HEK293 (cell line): ENCODE data around the gene ATOH8.
A peak's percentile ranks its signal among the peaks of the same experiment; 100 is the strongest.

Experiments used
- CTCF ChIA-PET: fragments of 350-600 bp; formaldehyde crosslinking; extraction: SDS; loops from one replicate; lab custom pipeline; 2021; ENCODE audit warnings: antibody characterized with exemption; lab: Yijun Ruan, JAX
- POLR2A ChIA-PET: fragments of 300-600 bp; formaldehyde crosslinking; extraction: SDS; loops from one replicate; lab custom pipeline; 2020; ENCODE audit warnings: antibody characterized with exemption, inconsistent platforms; lab: Yijun Ruan, JAX
- H3K27ac ChIP-seq: fragments of 200-500 bp; sonication (Bioruptor generic); 2 replicates; pipeline ENCODE4 v1.5.1; 2014; ENCODE audit warnings: low read depth, low read length, control low read depth, inconsistent platforms; ENCODE audit errors: extremely low read depth
- H3K36me3 ChIP-seq, 2 experiments: fragments of 200-500 bp in 1 of 2; sonication (Bioruptor generic) in 1 of 2; 1 replicate in 1 of 2; 2 replicates in 1 of 2; pipeline ENCODE4 v1.5.1; 2014 to 2017; ENCODE audit warnings: inconsistent platforms in 2 of 2, low read length in 2 of 2; ENCODE audit not compliant: control insufficient read depth in 2 of 2, insufficient read depth in 1 of 2
- H3K4me1 ChIP-seq: fragments of 200-500 bp; sonication (Bioruptor generic); 2 replicates; pipeline ENCODE4 v1.5.1; 2014; ENCODE audit warnings: mild to moderate bottlenecking, low read length, inconsistent platforms; ENCODE audit not compliant: control insufficient read depth, insufficient read depth
- H3K4me3 ChIP-seq: 2 replicates; pipeline ENCODE4 v1.5.1; 2011; ENCODE audit warnings: low read depth, mild to moderate bottlenecking, control low read depth, low read length, moderate library complexity
- H3K9me3 ChIP-seq: fragments of 200-500 bp; sonication (Bioruptor generic); 2 replicates; pipeline ENCODE4 v1.5.1; 2014; ENCODE audit warnings: low read depth, low read length, inconsistent platforms; ENCODE audit not compliant: control insufficient read depth, insufficient read depth
- EGR2 ChIP-seq: fragments of 450-650 bp; formaldehyde crosslinking; IDR thresholded peaks from 2 replicates; pipeline ENCODE4 v1.5.1; 2016; ENCODE audit warnings: low read depth, missing biosample characterization, missing genetic modification characterization
- OSR2 ChIP-seq: fragments of 450-650 bp; formaldehyde crosslinking; IDR thresholded peaks from 2 replicates; pipeline ENCODE4 v1.5.1; 2016; ENCODE audit warnings: missing biosample characterization, missing genetic modification characterization
- PRDM1 ChIP-seq: fragments of 450-650 bp; formaldehyde crosslinking; IDR thresholded peaks from 2 replicates; pipeline ENCODE4; 2016; ENCODE audit warnings: missing biosample characterization, missing genetic modification characterization
- ZBTB8A ChIP-seq: fragments of 450-650 bp; formaldehyde crosslinking; IDR thresholded peaks from 2 replicates; pipeline ENCODE4 v1.5.1; 2016; ENCODE audit warnings: missing biosample characterization, missing genetic modification characterization
- ZFP69B ChIP-seq: fragments of 450-650 bp; formaldehyde crosslinking; IDR thresholded peaks from 2 replicates; pipeline ENCODE4 v1.5.1; 2016; ENCODE audit warnings: missing biosample characterization, missing genetic modification characterization
- ZNF214 ChIP-seq: fragments of 450-650 bp; formaldehyde crosslinking; IDR thresholded peaks from 2 replicates; pipeline ENCODE4 v1.5.1; 2017; ENCODE audit warnings: missing biosample characterization, mild to moderate bottlenecking, missing genetic modification characterization, borderline replicate concordance
- ZNF248 ChIP-seq: fragments of 450-650 bp; formaldehyde crosslinking; IDR thresholded peaks from 2 replicates; pipeline ENCODE4 v1.5.1; 2017; ENCODE audit warnings: missing biosample characterization, missing genetic modification characterization
- ZNF354C ChIP-seq: fragments of 450-650 bp; formaldehyde crosslinking; IDR thresholded peaks from 2 replicates; pipeline ENCODE4 v1.5.1; 2016; ENCODE audit warnings: missing biosample characterization, missing genetic modification characterization, low read depth, borderline replicate concordance
- ZNF423 ChIP-seq: fragments of 450-650 bp; formaldehyde crosslinking; IDR thresholded peaks from 2 replicates; pipeline ENCODE4 v1.5.1; 2016; ENCODE audit warnings: missing biosample characterization, missing genetic modification characterization
- ZNF530 ChIP-seq: fragments of 450-650 bp; formaldehyde crosslinking; IDR thresholded peaks from 2 replicates; pipeline ENCODE4 v1.5.1; 2016; ENCODE audit warnings: low read depth, missing biosample characterization, missing genetic modification characterization
- ZNF600 ChIP-seq: fragments of 450-650 bp; formaldehyde crosslinking; IDR thresholded peaks from 2 replicates; pipeline ENCODE4 v1.5.1; 2016; ENCODE audit warnings: missing biosample characterization, missing genetic modification characterization
- ZNF654 ChIP-seq: fragments of 450-650 bp; formaldehyde crosslinking; IDR thresholded peaks from 2 replicates; pipeline ENCODE4 v1.5.1; 2016; ENCODE audit warnings: low read depth, missing biosample characterization, missing genetic modification characterization
- ZNF677 ChIP-seq: fragments of 450-650 bp; IDR thresholded peaks from 2 replicates; pipeline ENCODE4 v1.5.0; 2018; ENCODE audit warnings: missing biosample characterization, mild to moderate bottlenecking, missing genetic modification characterization, moderate library complexity
- ZNF768 ChIP-seq: fragments of 450-650 bp; formaldehyde crosslinking; IDR thresholded peaks from 2 replicates; pipeline ENCODE4 v1.5.1; 2018; ENCODE audit warnings: missing biosample characterization, mild to moderate bottlenecking, missing genetic modification characterization
- ZNF843 ChIP-seq: fragments of 450-650 bp; formaldehyde crosslinking; IDR thresholded peaks from 2 replicates; pipeline ENCODE4 v1.5.1; 2016; ENCODE audit warnings: missing biosample characterization, missing genetic modification characterization
- ZXDB ChIP-seq: fragments of 450-650 bp; formaldehyde crosslinking; IDR thresholded peaks from 2 replicates; pipeline ENCODE4 v1.5.1; 2016; ENCODE audit warnings: missing biosample characterization, missing genetic modification characterization
- TF ChIP-seq, protein P1 (sequence below): fragments of 450-650 bp; formaldehyde crosslinking; IDR thresholded peaks from 2 replicates; pipeline ENCODE4 v1.5.1; 2017; ENCODE audit warnings: missing biosample characterization, mild to moderate bottlenecking, missing genetic modification characterization, moderate library complexity
- TF ChIP-seq, protein P2 (sequence below): fragments of 450-650 bp; formaldehyde crosslinking; IDR thresholded peaks from 2 replicates; pipeline ENCODE4 v1.5.1; 2016; ENCODE audit warnings: missing biosample characterization, missing genetic modification characterization
- TF ChIP-seq, protein P3 (sequence below): fragments of 450-650 bp; formaldehyde crosslinking; IDR thresholded peaks from 2 replicates; pipeline ENCODE4 v1.5.1; 2016; ENCODE audit warnings: missing biosample characterization, missing genetic modification characterization
- TF ChIP-seq, protein P4 (sequence below): fragments of 450-650 bp; IDR thresholded peaks from 2 replicates; pipeline ENCODE4 v1.5.1; 2018; ENCODE audit warnings: missing biosample characterization, mild to moderate bottlenecking, missing genetic modification characterization
- TF ChIP-seq, protein P5 (sequence below): fragments of 450-650 bp; formaldehyde crosslinking; IDR thresholded peaks from 2 replicates; pipeline ENCODE4 v1.5.1; 2016; ENCODE audit warnings: missing biosample characterization, missing genetic modification characterization

Gene ATOH8

DNA sequence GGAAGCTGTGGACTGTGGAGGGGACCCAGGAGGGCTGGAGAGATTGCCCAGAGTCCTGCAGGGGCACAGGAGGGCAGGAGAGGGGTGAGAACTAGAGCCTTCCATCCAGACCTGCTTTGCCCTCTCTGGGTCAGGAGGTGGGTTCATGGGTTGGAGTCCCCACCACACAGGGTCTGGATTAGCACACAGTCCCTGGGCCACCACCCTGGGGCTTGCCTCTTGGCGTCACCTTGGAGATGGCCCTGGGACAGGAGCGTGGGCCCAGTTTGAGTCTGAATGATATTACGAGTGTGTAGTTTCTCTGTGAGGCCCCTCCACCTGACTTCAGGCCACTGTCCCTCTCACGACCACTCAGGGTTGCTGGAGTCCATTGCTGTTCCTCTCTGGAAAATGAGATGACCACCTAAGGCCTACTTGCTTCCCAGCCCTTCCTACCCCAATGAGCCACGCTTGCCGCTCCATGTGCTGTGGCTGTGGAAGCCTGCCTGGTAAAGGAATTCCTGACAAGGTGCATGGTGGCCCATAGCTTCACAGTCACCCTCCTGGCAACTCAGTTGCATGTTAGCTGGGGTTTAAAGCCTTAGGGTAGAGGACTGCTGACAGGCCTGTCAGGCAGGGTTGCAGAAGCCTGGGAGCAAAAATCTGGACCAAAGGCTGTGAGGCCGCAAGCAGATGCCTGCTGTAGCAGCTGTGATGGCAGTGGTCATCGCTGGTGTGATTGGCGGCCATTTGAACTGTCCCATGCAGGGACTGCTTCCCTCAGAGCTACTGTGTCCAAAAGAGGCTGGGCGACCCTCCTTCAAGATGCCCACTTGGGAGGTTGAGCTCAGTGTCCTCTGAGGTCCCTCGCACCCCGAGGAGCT, 14.2 kb downstream of the ATOH8 start:
- Histone ChIP-seq H3K4me1 (peaks cover 37% of the 10 kb centered on the region), H3K4me3 (no peak overlapping the region), H3K9me3 (no peaks in the 10 kb centered on the region), H3K27ac (peak overlapping the region; percentile 69), H3K36me3 (no peaks in the 10 kb centered on the region)
- TF ChIP-seq PRDM1 (tag by site-specific recombination) (no peak), ZNF248 (tag by site-specific recombination) (no peak), ZNF354C (no peak), ZNF654 (tag by site-specific recombination) (no peak), ZNF677 (tag by site-specific recombination) (no peak), ZNF843 (tag by site-specific recombination) (no peak), ZNF214 (tag by site-specific recombination) (no peak), ZFP69B (no peak), ZNF768 (no peak), EGR2 (tag by site-specific recombination) (no peak)
- TF ChIP-seq, protein P1, sequence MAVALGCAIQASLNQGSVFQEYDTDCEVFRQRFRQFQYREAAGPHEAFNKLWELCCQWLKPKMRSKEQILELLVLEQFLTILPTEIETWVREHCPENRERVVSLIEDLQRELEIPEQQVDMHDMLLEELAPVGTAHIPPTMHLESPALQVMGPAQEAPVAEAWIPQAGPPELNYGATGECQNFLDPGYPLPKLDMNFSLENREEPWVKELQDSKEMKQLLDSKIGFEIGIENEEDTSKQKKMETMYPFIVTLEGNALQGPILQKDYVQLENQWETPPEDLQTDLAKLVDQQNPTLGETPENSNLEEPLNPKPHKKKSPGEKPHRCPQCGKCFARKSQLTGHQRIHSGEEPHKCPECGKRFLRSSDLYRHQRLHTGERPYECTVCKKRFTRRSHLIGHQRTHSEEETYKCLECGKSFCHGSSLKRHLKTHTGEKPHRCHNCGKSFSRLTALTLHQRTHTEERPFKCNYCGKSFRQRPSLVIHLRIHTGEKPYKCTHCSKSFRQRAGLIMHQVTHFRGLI (tag by site-specific recombination), result no peak
- TF ChIP-seq, protein P2, sequence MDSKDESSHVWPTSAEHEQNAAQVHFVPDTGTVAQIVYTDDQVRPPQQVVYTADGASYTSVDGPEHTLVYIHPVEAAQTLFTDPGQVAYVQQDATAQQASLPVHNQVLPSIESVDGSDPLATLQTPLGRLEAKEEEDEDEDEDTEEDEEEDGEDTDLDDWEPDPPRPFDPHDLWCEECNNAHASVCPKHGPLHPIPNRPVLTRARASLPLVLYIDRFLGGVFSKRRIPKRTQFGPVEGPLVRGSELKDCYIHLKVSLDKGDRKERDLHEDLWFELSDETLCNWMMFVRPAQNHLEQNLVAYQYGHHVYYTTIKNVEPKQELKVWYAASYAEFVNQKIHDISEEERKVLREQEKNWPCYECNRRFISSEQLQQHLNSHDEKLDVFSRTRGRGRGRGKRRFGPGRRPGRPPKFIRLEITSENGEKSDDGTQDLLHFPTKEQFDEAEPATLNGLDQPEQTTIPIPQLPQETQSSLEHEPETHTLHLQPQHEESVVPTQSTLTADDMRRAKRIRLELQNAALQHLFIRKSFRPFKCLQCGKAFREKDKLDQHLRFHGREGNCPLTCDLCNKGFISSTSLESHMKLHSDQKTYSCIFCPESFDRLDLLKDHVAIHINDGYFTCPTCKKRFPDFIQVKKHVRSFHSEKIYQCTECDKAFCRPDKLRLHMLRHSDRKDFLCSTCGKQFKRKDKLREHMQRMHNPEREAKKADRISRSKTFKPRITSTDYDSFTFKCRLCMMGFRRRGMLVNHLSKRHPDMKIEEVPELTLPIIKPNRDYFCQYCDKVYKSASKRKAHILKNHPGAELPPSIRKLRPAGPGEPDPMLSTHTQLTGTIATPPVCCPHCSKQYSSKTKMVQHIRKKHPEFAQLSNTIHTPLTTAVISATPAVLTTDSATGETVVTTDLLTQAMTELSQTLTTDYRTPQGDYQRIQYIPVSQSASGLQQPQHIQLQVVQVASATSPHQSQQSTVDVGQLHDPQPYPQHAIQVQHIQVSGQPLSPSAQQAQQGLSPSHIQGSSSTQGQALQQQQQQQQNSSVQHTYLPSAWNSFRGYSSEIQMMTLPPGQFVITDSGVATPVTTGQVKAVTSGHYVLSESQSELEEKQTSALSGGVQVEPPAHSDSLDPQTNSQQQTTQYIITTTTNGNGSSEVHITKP (tag by site-specific recombination), result no peak
- TF ChIP-seq, protein P3, sequence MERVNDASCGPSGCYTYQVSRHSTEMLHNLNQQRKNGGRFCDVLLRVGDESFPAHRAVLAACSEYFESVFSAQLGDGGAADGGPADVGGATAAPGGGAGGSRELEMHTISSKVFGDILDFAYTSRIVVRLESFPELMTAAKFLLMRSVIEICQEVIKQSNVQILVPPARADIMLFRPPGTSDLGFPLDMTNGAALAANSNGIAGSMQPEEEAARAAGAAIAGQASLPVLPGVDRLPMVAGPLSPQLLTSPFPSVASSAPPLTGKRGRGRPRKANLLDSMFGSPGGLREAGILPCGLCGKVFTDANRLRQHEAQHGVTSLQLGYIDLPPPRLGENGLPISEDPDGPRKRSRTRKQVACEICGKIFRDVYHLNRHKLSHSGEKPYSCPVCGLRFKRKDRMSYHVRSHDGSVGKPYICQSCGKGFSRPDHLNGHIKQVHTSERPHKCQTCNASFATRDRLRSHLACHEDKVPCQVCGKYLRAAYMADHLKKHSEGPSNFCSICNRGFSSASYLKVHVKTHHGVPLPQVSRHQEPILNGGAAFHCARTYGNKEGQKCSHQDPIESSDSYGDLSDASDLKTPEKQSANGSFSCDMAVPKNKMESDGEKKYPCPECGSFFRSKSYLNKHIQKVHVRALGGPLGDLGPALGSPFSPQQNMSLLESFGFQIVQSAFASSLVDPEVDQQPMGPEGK (tag by site-specific recombination), result no peak
- ChIA-PET POLR2A (interaction anchor here (0.9 to 3.0 kb wide), 4 partner anchors 14 to 156 kb away, joined by 3 to 14 read pairs (median 4); partner anchors contain the start of genes ATOH8 and C2orf68), CTCF (interaction anchor here (0.7 to 9.3 kb wide), 10 partner anchors 9 to 857 kb away, joined by 3 to 105 read pairs (median 5); partner anchors contain the start of gene ATOH8)

DNA sequence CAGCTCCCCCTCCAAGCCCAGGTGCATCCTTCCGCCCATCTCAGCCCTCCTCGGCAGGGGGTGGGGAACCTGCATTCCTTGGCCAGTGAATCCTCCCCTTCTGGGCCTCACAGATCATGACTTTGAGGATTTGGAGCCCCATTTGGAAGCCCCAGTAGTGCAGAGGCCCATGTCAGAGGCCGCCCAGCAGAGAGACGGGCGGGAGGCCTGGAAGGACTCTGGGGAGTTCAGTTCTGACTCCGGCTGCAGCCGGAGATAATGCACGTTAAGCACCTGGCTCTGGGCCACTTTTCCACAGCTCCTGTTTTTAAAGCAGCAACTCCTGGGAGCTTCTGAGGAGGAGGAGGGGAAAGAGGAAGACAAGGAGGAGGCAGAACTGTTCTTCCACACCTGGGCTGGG, 14.9 kb downstream of the ATOH8 start:
- H3K4me3 ChIP-seq, result no peak overlapping the region
- no peaks in the 10 kb centered on the region for H3K9me3 ChIP-seq
- H3K36me3 ChIP-seq, result no peaks in the 10 kb centered on the region
- CTCF ChIA-PET, result interaction anchor here (0.8 to 9.3 kb wide), 12 partner anchors 9 to 672 kb away, joined by 3 to 105 read pairs (median 5); partner anchors contain the start of genes ATOH8 and KDM3A
- POLR2A ChIA-PET, result interaction anchor here (0.9 to 3.0 kb wide), 4 partner anchors 15 to 157 kb away, joined by 3 to 14 read pairs (median 4); partner anchors contain the start of genes ATOH8 and C2orf68
- H3K4me1 ChIP-seq, result peaks cover 41% of the 10 kb centered on the region
- peak overlapping the region; percentile 69 for H3K27ac ChIP-seq
- TF ChIP-seq, protein P4, sequence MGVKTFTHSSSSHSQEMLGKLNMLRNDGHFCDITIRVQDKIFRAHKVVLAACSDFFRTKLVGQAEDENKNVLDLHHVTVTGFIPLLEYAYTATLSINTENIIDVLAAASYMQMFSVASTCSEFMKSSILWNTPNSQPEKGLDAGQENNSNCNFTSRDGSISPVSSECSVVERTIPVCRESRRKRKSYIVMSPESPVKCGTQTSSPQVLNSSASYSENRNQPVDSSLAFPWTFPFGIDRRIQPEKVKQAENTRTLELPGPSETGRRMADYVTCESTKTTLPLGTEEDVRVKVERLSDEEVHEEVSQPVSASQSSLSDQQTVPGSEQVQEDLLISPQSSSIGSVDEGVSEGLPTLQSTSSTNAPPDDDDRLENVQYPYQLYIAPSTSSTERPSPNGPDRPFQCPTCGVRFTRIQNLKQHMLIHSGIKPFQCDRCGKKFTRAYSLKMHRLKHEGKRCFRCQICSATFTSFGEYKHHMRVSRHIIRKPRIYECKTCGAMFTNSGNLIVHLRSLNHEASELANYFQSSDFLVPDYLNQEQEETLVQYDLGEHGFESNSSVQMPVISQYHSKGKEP (tag by site-specific recombination), result peak; percentile 88
- TF ChIP-seq ZNF530 (no peak), ZXDB (0 out of 2 replicates have a peak, but pooled peaks have one; percentile 13), ZNF423 (tag by site-specific recombination) (peak; percentile 44; the same call in 1 of the 2 replicates), OSR2 (tag by site-specific recombination) (peak; percentile 99), ZFP69B (peak; percentile 76; the same call in 1 of the 2 replicates), ZBTB8A (peak; percentile 62), ZNF600 (tag by site-specific recombination) (no peak)
- TF ChIP-seq, protein P5, sequence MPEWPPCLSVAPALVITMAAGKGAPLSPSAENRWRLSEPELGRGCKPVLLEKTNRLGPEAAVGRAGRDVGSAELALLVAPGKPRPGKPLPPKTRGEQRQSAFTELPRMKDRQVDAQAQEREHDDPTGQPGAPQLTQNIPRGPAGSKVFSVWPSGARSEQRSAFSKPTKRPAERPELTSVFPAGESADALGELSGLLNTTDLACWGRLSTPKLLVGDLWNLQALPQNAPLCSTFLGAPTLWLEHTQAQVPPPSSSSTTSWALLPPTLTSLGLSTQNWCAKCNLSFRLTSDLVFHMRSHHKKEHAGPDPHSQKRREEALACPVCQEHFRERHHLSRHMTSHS (tag by site-specific recombination), result no peak
